AG09309 (cell line): Measurements from ENCODE around the gene GRAMD1B.

Source experiments
- DNase-seq: peaks from one replicate; pipeline ENCODE4 v3.0.0-alpha.2; 2010; ENCODE audit warnings: low read depth
- H3K4me3 ChIP-seq: 2 replicates; pipeline ENCODE4 v1.5.1; 2011; ENCODE audit warnings: mild to moderate bottlenecking, low read depth, low read length, moderate library complexity; ENCODE audit not compliant: control insufficient read depth
- CTCF ChIP-seq: IDR thresholded peaks from 2 replicates; pipeline ENCODE4 v1.5.1; 2011; ENCODE audit warnings: mild to moderate bottlenecking, low read depth, low read length, inconsistent platforms; ENCODE audit not compliant: insufficient read depth, control insufficient read depth; ENCODE audit errors: missing control alignments

The GRAMD1B gene

GRCh38 chr11:123588117-123588863 is 158.2 kb downstream of the GRAMD1B start:
- no peak overlapping the region for H3K4me3 ChIP-seq
- no peak for DNase-seq

GRCh38 chr11:123588864-123589262 is 158.8 kb downstream of the GRAMD1B start:
- TF ChIP-seq CTCF, result no peak
- DNase-seq, result no peak
- no peak overlapping the region for H3K4me3 ChIP-seq

More at GRCh38 chr11:123588117-123588863, 158.2 kb downstream of the GRAMD1B start:
- no peak for TF ChIP-seq CTCF

- no peak overlapping the region for H3K4me3 ChIP-seq
- no peak for TF ChIP-seq CTCF
- peak; percentile 34 for DNase-seq
Measured at GRCh38 chr11:123590296-123590912, 160.3 kb downstream of the GRAMD1B start.

GRCh38 chr11:123593570-123593969 is 163.5 kb downstream of the GRAMD1B start:
- no peak overlapping the region for H3K4me3 ChIP-seq
- TF ChIP-seq CTCF, result no peak
- no peak for DNase-seq

GRCh38 chr11:123594188-123594901 is 164.3 kb downstream of the GRAMD1B start:
- DNase-seq, result no peak
- no peak for TF ChIP-seq CTCF
- no peak overlapping the region for H3K4me3 ChIP-seq

GRCh38 chr11:123594921-123595320 is 164.9 kb downstream of the GRAMD1B start:
- no peak for TF ChIP-seq CTCF
- DNase-seq, result no peak
- no peak overlapping the region for H3K4me3 ChIP-seq
